ENCODE data around the gene TBX21. TPM values are rescaled to one million over a fixed set of nuclear protein-coding genes. Genes with fewer than 3 reads are reported as not detected.

The TBX21 gene
- total RNA-seq, 4 donors from 2014 or later = 1.1 to 4.5 (median 2.9) TPM; not detected in 1

DNA sequence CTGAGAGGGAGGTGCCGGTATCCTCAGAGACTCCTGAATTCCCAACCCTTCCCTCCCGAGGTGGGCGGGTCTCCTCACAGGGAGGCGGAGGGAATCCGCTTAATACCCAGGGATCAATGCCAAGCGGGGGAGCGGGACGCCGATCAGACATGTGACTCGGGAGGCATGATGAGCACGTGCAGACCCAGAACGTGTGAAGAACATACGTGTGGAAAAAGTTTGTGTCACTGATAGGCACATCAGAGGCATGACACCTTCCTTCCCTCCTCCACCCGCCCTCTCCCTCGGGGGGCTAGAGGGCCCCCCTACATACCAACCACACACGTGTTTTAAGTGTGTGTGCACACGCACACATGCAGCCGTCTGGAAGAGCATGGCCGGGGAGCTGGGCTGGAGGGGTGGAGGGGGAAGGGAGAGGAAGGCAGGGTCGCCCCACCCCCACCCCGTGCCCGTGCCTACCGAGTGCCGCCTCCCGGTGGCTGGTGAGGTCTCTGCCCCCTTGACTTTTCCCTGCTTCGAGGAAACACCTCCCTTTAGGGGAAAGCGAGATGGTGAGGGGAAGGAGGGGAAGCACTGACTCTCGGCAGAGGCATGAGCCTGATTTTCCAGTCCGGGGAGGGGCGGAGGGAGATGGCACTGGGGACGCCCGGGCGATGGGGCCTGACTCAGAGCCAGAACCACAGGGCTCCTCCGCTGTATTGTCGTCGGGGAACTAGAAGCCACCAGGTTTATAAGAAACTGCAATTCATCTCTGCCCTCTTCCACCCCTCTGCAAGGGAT, 12.1 kb upstream of the TBX21 start:
- Histone ChIP-seq H3K9me3 (no peaks in the 10 kb centered on the region), H3K4me3 (peak overlapping the region in 1 of 4 donors; percentile 25), H3K27me3 (peaks cover 0 to 88% (median 8%) of the 10 kb centered on the region in 4 donors), H3K4me1 (peaks cover 10 to 24% (median 12%) of the 10 kb centered on the region in 3 donors), H3K27ac (no peak overlapping the region), H3K36me3 (no peaks in the 10 kb centered on the region)
- intact Hi-C loops (cut with DNase I) = no loop called here
- TF ChIP-seq, protein P1, sequence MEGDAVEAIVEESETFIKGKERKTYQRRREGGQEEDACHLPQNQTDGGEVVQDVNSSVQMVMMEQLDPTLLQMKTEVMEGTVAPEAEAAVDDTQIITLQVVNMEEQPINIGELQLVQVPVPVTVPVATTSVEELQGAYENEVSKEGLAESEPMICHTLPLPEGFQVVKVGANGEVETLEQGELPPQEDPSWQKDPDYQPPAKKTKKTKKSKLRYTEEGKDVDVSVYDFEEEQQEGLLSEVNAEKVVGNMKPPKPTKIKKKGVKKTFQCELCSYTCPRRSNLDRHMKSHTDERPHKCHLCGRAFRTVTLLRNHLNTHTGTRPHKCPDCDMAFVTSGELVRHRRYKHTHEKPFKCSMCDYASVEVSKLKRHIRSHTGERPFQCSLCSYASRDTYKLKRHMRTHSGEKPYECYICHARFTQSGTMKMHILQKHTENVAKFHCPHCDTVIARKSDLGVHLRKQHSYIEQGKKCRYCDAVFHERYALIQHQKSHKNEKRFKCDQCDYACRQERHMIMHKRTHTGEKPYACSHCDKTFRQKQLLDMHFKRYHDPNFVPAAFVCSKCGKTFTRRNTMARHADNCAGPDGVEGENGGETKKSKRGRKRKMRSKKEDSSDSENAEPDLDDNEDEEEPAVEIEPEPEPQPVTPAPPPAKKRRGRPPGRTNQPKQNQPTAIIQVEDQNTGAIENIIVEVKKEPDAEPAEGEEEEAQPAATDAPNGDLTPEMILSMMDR (IDR thresholded peaks at IDR 0.05) = no peak
- no peak for TF ChIP-seq POLR2A (IDR thresholded peaks at IDR 0.05)
- WGBS, 2 donors = 0 to 50% methylated on average over 2 to 10 of the region's 36 CpGs
- no peak for DNase-seq

DNA sequence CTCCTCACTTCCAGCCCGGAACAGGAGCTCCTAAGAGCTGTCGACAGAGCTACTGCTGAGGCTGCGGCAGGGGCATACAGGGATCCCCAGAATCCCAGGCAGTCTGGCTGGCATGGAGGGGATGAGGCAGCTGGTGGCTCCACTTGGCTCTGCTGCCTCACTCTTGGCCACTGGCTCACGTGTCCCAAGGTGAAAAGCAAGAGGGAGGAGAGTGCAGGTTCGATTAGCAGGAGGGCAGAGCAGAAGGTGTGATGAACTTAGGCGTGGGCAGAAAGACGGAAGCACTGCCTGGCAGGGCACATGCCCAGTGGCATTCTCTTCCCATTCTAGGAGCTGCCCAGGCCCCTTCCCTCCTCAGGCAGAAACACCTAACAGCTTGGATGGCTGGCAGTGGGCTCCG, 11.3 kb upstream of the TBX21 start:
- Histone ChIP-seq H3K4me1 (peaks cover 10 to 24% (median 12%) of the 10 kb centered on the region in 3 donors), H3K27ac (no peak overlapping the region), H3K36me3 (no peaks in the 10 kb centered on the region), H3K4me3 (peak overlapping the region in 1 of 4 donors; percentile 25), H3K27me3 (peaks cover 0 to 95% (median 8%) of the 10 kb centered on the region in 4 donors), H3K9me3 (no peaks in the 10 kb centered on the region)
- intact Hi-C loops (cut with DNase I) = no loop called here
- TF ChIP-seq, protein P1 (IDR thresholded peaks at IDR 0.05) = no peak
- no peak for TF ChIP-seq POLR2A (IDR thresholded peaks at IDR 0.05)
- WGBS, 2 donors = 31 to 34% methylated on average over 5 to 8 of the region's 8 CpGs
- DNase-seq = no peak

DNA sequence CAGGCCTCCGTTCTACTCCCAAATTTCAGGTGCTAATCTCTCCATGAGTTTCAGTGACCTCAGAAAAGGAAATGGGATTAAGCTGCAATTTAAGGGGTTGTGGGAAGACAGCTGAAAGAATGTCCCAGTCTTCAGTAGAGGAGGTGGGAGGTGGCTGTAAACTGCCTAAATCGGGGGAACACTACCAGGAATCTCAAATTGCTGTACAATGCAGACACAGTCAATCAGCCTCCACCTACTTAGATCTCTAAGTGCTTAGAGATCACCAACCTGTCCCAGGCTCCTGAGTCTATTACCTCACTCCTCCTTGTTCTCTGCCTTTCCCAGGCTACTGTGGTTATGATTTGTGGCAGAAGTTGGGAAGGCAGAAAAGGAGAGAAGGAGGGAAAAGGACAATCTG, 8.3 kb upstream of the TBX21 start:
- TF ChIP-seq POLR2A (IDR thresholded peaks at IDR 0.05) = no peak
- TF ChIP-seq, protein P1 (IDR thresholded peaks at IDR 0.05) = no peak
- peaks cover 10 to 19% (median 12%) of the 10 kb centered on the region in 3 donors for H3K4me1 ChIP-seq
- intact Hi-C loops (cut with DNase I) = no loop called here
- H3K9me3 ChIP-seq = no peaks in the 10 kb centered on the region
- no peak overlapping the region for H3K27ac ChIP-seq
- H3K4me3 ChIP-seq = no peak overlapping the region
- WGBS, 2 donors = 52 to 67% methylated on average over 1 to 2 of the region's 2 CpGs
- no peak for DNase-seq
- no peaks in the 10 kb centered on the region for H3K36me3 ChIP-seq
- peaks cover 0 to 97% (median 8%) of the 10 kb centered on the region in 4 donors for H3K27me3 ChIP-seq

DNA sequence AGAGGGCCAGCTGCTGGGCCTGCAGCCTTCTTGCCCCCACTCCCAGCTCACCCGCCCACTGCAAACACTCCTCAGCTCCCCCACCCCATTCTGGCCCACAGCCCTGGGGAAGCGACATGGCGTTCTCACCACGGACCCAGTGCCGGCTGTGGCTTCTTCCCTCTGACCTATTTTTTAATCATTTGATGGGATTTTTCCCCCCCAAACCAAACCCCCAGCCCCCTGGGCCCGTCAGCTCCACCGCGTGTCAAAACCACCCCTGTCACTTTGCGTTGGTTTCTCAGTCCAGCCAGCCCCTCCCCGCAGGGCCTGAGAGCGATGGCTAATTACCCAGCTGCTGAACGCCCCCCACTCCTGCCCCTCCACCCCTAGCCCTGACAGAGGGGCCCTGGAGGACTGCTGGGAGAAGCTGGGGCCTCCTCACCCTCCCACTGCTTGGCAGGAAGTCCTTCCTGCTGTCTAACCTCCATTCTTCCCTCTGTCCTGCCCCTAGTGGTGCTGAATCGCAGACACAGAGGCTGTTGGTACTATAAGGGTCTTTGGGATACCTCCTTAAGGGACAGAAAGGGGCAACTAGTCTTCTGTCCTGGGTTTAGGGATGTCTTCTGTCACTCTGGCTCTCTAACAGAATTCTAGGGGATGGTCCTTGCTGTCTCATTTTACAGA, 7.5 kb upstream of the TBX21 start:
- H3K36me3 ChIP-seq = no peaks in the 10 kb centered on the region
- 52 to 78% methylated on average over 13 of the region's 13 CpGs for WGBS, 2 donors
- no peaks in the 10 kb centered on the region for H3K9me3 ChIP-seq
- no peak for TF ChIP-seq POLR2A (IDR thresholded peaks at IDR 0.05)
- TF ChIP-seq, protein P1 (IDR thresholded peaks at IDR 0.05) = no peak
- DNase-seq = no peak
- H3K4me3 ChIP-seq = no peak overlapping the region
- intact Hi-C loops (cut with DNase I) = no loop called here
- H3K4me1 ChIP-seq = peaks cover 10 to 16% (median 11%) of the 10 kb centered on the region in 3 donors
- H3K27ac ChIP-seq = no peak overlapping the region
- H3K27me3 ChIP-seq = peaks cover 0 to 97% (median 8%) of the 10 kb centered on the region in 4 donors
